Activated CD4-positive, CD25-positive, alpha-beta regulatory T cell (primary cell): Measurements from ENCODE around the gene TMEM229B.
A peak's percentile ranks its signal among the peaks of the same experiment; 100 is the strongest.
"Not testable (repeated sequence)": the region's sequence is repeated elsewhere in the genome, so short reads cannot be mapped to it uniquely, and the experiment has no call there.

Experiments
- DNase-seq, 4 experiments: peaks; one replicate each; lab custom pipeline; 2025; lab: John Stamatoyannopoulos, UW

The TMEM229B gene

DNA sequence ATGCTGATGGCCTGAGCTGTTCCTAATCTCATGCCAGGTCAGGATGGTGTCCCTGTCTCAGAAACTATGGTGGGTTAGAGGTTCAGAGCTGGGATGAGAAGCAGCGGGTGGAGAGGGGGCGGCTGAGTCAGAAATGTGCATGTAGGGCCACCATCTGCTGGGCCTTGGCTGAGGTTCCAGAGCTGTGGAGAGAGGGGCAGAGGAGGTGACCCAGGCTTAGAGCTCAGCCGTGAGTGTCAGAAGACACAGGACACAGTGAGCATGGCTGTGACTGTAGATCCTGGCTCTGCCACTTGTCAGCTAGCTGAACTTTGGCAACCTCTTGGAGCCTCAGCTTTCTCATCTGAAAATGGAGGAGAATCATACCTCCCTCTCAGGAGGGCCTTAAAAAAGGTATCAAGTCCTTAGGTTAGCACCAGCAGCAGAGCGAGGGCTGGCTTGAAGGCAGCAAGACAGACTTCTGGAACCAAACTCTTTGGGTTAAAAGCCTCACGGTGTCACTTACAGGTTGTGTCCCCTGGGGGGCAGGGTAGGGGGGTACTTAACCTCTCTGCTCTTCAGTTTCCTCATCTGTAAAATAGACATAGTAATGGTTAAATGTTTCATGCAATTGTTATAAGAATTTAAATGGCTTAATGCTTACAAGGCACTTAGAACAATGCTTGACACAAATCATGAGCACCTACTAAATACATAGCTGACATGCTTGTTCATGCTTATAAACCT, 34.8 kb downstream of the TMEM229B start:
- DNase-seq = no peak

- not testable (repeated sequence) for DNase-seq
These were observed 36.9 kb downstream of the TMEM229B start for GRCh38 chr14:67451667-67452066.

DNA sequence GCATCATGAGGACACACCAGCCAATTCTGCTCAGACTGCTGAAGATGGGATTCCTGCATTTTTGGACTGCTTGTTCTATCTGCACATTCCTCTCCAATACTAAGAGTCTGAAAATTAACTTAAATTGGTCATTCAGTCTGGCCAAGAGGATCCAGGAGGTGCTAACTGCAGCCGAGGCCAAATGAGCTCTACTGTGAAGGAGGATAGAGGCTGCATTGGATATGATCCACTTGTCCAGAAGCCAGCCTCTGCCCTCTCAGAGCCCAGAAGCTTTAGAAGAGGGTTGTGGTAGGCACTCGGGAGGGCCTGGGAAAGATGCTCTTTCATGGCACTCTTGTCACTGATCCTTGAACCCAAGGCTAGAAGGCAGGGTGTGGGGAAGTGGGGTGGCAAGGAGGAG, 39.4 kb downstream of the TMEM229B start:
- DNase-seq = no peak

GRCh38 chr14:67447033-67447381, 41.5 kb downstream of the TMEM229B start:
- no peak for DNase-seq

DNA sequence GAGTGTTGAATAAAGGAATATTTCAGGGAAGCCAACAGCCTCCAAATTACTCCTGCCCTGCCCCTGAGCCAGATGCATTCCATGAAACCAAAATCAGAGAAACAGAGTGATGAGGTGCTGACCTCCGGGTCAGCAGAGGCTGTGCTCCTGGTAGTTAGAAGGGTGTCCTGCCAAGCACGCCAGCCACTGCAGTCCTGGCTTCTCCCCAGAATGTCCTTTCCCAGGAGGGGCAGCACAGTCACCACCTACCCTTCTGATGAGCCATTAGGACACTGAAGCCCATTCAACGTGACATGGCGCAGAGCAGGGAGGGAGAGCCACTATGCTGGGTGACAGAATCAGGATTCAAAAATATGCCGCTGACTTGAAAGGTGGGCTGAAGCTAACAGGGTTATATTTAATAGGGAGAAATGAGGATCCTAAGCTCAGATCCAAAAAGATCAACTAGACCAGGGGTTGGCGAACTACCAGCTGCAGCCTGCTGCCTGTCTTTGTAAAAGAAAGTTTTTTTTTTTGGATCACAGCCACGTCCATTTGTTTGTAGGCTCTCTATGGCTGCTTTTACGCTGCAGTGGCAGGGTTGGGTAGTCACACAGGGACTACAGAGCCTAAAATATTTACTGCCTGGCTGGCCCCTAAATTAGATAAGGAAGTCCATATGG, 42.0 kb downstream of the TMEM229B start:
- DNase-seq = no peak

- DNase-seq = no peak
These were observed 44.1 kb downstream of the TMEM229B start for GRCh38 chr14:67444395-67444794.

DNA sequence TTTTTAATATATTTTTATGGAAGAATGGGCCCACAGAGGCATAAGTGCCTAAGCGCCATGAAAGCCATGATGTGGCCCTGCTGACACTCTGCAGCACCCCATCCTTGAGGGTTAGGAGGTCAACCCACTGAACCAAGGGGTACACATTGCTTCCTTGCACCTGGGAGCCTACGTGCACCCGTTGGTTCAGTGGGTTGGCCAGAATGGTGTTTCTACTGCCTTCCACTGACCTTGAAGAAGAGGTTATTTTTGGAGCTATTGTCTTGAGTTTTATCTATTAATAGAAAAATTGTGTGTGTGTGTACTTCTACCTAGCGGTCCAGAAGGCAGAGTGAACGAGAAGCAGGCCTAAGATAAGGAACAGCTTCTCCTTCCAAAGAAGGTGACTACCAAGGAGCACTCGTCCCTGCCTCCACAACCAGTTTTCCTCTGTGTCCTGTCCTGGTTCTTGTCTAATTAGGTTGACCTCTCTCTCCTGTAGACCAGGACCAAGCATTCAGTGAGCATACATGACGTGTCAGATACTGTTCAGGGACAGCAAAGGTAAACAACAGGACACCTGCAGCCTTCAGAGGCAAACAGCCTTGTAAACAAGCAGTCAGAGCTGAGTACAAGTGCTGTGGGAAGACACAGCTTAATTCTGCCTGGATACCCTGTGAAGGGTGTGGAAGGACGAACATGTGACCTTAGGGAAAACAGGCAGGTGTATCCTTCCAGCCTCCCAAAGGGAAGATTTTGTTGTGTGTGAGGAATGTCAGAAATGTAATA, 46.2 kb downstream of the TMEM229B start:
- no peak for DNase-seq

DNA sequence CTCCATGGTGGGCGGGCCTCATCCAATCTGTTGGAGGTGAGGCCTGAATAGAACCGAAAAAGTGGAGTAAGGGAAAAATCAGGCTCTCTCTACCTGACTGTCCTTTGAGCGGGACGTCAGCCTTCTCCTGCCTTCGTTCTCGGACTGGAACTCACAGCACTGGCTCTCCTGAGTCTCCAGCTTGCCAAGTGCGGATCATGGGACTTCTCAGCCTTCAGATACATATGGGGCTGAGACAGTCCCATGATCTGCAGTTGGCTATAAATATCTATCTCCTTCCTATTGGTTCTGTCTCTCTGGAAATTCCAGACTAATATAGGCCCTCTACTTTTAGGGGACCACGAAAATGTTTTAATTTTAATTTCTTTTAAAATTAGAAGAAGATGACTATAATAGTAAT, 46.8 kb downstream of the TMEM229B start:
- DNase-seq = no peak

GRCh38 chr14:67441256-67441655, 47.3 kb downstream of the TMEM229B start:
- no peak for DNase-seq

DNA sequence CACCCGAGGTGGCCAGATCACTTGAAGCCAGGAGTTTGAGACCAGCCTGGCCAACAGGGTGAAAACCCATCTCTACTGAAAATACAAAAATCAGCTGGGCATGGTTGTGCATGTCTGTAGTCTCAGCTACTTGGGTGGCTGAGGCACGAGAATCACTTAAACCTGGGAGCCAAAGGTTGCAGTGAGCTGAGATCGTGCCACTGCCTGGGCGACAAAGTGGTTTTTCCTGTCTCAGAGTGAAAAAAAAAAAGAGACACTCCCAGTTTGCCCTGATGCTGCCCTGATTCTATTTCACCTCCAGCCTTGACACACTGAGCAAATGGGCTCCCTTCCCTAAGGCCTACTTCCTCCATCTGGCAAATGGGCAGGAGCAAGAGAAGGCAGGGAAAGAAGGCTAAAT, 48.0 kb downstream of the TMEM229B start:
- DNase-seq = no peak

DNA sequence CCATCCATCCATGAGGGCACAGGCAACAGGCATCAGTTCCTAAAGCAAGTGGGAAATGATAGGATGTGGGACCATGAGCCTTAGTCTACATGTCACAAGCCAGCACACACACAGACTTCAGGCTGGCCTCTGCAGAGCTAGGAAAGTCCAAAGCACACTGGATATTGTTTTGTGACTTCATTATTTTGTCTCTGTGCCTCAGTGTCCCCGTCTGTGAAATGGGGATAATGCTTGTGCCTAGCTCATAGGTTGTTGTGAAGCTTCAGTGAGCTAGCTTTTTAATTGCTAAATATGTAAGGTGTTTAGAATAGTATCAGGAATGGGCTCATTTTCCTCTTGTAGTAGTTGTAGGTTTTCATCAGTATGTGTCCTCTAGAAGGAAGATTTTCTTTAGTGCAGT, 49.6 kb downstream of the TMEM229B start:
- DNase-seq = no peak

- no peak for DNase-seq
These were observed 52.3 kb downstream of the TMEM229B start for GRCh38 chr14:67436006-67436866.

DNA sequence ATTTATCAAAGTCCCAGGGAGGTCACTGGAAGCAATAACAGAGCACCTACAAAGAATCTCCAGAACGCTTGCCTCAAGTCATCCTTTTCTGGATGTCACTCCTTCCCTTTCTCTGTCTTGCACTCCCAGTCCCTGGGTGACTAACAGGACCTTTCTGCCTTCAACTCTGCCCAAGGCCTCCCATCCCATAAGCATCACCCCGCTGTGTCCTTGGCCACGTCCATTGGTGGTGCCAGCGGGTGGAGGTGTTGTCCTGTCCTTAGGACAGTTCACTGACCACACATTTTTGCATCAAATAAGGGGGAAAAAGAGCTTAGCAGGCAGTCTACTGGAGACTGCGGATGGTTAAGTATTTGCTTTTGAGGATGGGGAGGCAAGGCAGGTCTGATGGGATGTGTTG, 52.9 kb downstream of the TMEM229B start:
- DNase-seq = no peak

DNA sequence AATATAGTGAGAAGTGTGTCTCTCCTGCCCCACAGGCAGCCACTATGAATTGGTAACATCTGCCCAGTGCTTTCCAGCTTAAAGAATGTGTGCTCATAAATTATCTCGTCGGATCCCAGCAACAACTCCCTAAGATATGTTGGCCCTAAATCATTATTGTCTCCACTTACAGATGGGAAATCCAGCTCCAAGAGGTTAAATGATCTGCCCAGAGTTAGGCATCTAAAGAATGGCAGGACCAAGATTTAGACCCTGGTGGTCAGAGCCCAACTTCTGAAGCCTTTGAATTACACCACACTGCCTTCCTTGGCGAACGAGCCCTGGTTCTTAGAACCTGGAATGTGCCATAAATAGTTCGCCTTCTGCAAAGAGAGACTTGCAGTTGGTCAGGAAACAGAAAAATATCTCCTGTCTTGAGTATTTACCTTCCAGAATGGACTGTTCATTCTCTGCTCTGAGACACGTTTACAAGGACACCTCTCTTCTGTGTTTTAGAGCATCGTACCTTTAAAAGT, 56.4 kb downstream of the TMEM229B start:
- no peak for DNase-seq

GRCh38 chr14:67429510-67430205, 58.9 kb downstream of the TMEM229B start:
- no peak for DNase-seq

- DNase-seq = no peak
These were observed 60.0 kb downstream of the TMEM229B start for GRCh38 chr14:67428501-67429031.

- peak; percentile 12 to 51 (median 48) for DNase-seq
These were observed 61.4 kb downstream of the TMEM229B start for GRCh38 chr14:67426983-67427606.

DNA sequence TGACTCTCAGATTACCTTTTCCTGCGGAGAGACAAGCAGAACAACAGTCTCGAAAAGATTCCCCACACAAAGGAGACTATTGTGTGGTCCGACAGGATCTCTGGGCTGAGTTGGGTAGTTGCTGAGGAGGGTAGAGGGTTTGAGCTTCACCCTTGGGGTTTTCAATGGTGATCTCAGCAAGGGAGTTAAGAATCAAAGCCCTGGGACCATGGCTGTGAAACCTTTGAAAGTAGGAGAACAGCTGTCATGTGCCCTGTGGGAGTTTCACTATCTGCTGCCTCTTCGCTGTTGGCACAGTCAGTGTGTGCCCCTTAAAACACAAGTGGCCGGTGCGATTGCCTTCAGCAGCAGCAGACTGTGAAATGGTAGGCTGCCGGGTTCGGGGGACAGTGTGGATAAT, 62.4 kb downstream of the TMEM229B start:
- DNase-seq = no peak

- DNase-seq = no peak
These were observed 62.9 kb downstream of the TMEM229B start for GRCh38 chr14:67425608-67426007.

DNA sequence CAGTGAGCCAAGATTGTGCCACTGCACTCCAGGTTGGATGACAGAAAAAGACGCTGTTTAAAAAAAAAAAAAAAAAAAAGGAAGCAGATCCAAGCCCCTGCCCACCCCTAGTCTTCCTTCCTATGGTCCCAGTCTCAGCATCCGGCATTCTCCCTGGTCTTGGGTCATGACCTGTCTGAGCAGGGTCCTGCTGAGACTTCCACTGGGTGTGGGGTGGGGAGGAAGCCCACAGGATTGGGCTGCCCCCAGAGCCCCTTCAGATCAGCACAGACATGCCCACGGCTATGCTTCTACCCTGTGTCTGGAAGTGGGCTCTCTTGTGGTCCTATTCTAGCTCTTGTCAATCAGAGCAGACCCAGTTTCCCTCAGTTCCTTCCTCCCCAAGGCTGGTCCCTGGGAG, 64.0 kb downstream of the TMEM229B start:
- DNase-seq = no peak

GRCh38 chr14:67423424-67423823, 65.1 kb downstream of the TMEM229B start:
- DNase-seq = no peak
